Fibroblast of the aortic adventitia (primary cell): ENCODE data around the gene SEC31A. TPM values are rescaled to one million over a fixed set of nuclear protein-coding genes. Genes with fewer than 3 reads are reported as not detected.

Experiments used
- DNase-seq: peaks from one replicate; pipeline ENCODE4 v3.0.0-alpha.2; 2010; ENCODE audit warnings: low read depth
- H3K4me3 ChIP-seq: 2 replicates; pipeline ENCODE4 v1.5.1; 2011; ENCODE audit warnings: low read depth, mild to moderate bottlenecking, control low read depth, low read length, moderate library complexity
- total RNA-seq: library from RNA; depleted of rRNA; stranded (reverse); fragments of >200 nt; gene quantifications from 2 replicates; pipeline ENCODE4 v1.2.3, GENCODE V29; 2012; ENCODE audit warnings: low replicate concordance
- TF ChIP-seq, protein P1 (sequence below): IDR thresholded peaks from 2 replicates; pipeline ENCODE4 v1.5.1; 2011; ENCODE audit warnings: mild to moderate bottlenecking, low read length, control low read depth, inconsistent platforms; ENCODE audit not compliant: insufficient read depth

Gene SEC31A
- total RNA-seq, 1 donor: 392 TPM

DNA sequence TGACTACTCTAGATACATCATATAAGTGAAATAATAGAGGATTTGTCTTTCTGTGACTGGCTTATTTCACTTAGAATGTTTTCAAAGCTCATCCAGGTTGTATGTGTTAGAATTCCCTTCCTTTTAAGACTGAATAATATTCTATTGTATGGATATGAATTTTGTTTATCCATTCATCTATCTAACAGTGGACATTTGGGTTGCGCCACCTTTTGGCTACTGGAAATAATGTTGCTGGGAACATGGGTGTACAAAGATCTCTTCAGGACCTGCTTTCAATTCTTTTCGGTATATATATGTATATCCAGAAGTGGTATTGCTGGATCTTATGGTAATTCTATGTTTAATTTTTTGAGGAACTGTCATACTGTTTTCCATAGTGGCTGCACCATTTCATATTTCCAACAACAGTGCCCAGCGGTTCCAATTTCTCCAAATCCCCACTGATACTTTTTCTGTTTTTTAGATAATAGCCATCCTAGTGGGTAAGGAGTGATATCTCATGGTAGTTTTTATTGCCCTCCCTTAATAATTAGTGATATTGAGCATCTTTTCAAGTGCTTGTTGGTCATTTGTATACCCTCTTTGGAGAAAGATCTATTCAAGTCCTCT is 88.9 kb downstream of the SEC31A start:
- peak; percentile 60 for DNase-seq
- TF ChIP-seq, protein P1, sequence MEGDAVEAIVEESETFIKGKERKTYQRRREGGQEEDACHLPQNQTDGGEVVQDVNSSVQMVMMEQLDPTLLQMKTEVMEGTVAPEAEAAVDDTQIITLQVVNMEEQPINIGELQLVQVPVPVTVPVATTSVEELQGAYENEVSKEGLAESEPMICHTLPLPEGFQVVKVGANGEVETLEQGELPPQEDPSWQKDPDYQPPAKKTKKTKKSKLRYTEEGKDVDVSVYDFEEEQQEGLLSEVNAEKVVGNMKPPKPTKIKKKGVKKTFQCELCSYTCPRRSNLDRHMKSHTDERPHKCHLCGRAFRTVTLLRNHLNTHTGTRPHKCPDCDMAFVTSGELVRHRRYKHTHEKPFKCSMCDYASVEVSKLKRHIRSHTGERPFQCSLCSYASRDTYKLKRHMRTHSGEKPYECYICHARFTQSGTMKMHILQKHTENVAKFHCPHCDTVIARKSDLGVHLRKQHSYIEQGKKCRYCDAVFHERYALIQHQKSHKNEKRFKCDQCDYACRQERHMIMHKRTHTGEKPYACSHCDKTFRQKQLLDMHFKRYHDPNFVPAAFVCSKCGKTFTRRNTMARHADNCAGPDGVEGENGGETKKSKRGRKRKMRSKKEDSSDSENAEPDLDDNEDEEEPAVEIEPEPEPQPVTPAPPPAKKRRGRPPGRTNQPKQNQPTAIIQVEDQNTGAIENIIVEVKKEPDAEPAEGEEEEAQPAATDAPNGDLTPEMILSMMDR: peak; percentile 61
- H3K4me3 ChIP-seq: no peak overlapping the region

DNA sequence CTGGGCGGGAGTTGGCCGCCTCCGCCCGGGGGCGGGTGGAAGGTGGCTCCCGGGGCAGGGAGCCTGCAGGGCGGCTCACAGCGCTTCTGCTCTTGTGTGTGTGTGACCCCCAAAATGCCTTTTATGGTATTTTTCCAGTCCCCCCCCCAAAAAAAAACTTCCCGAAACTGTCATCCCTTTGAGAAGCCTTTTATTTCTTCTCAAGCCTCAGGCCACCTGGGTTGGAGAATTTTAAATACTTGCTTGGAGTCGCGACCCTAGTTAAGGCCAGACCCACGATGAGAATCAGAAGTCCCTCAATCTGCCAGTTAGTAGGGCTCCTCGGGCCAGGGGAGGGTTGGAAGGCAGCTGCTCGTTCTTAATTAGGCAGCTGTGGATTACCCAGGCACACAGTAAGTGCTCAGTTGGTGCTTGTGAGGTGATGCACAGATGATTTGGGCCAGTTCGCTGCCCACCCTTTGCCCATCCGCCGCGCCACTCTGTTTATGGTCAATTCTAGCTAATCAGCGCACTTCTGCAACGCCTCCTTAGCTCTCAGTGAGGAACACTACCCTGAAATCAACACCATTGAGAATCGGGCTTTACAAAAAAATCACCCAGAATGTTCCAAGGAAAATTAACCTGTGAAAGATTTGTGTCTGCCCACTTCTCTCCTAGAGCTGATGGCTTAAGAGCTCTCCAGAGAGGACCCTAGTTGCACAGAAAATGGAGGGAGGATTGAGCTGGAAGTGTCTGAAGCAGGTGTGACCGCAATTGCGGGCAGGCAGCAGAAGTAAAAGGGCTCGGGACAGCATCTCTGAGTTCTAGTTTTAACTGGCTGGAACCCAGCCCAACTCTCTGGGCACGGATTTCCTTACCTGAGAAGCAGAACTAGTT is 91.7 kb downstream of the SEC31A start:
- DNase-seq: peak; percentile 17
- TF ChIP-seq, protein P1: no peak
- H3K4me3 ChIP-seq: peak overlapping the region; percentile 82

DNA sequence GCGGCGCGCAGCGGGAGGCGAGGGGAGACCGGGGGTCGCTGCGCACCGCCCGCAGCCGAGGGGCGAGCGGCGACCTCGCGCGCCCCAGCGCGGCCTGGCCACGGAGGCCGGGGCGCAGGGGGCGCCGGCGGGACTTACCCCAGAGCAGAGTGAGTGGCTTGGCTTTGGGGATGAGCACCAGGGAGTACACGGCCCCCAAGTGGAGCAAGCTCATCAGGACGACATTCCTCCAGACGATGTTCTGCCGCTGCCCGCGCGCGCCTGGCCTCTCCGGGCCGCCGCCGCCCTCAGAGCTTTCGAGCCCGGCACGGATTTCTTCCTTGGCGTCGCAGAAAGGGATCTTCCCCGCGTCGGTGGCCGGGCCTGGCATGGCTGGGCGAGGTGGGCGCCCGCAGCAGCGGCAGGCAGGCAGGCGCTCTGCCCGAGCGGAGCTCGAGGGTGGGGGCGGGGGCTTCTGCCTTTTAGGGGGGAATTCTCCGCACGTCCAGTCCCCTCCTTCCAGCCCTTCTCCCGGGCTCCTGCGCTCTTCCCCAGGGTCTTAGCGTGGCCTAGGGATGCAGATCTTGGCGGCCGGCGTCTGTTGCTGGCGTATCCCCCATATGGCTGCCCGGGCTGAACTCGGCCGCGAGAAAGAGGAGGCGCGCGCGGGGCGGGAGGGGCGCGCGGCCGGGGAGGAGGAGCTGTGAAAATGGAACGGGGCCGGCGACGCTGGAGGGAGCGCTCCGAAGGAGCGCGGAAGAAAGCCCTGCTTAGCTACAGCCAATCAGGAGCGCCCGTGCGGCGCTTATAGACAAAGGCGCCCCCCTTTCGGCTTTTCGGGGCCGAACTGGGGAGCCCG is 92.6 kb downstream of the SEC31A start, which contains the start of gene SCD5:
Gene SCD5, minus strand, starts transcription at position 629 of the 838 bp plus-strand sequence. Its CDS starts 259 bp downstream, at position 370.
- TF ChIP-seq, protein P1: no peak
- H3K4me3 ChIP-seq: peak within 1 kb of the TSS; percentile 82
- peak; percentile 86 for DNase-seq

DNA sequence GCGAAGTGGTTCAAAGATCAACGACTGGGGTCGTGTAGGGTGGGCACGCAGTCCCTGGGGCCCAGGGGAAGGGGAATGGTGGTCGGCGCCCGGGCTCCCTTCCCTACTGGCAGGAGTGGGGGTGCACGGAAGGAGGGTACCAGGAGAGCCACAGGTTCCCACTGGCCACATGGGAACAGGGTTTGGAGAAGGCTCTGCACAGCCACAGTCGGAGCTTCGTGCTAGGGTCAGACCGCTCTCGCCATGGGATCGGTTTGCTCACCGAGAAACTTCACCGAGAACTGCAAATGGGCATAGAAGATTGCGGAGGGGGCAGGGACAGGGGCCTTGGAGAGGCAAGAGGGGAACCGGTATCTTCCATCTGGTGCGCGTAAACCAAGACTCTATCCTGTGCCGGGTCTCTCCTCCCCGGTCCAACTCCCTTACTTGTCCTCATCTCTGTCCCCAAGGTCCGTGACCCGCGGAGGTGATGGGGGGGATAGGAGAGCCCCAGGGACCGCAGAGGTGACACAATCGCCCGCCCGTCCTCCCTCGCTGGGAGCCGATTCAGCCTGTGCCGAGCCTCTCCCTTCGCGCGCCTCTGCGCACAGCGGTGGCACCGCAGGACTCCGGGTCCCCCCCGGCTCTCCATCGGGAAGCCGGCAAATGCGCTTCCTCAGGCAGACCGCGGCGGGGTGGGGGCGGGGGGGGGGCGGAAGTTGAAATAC is 93.4 kb downstream of the SEC31A start:
- peak overlapping the region; percentile 82 for H3K4me3 ChIP-seq
- peak; percentile 31 for DNase-seq
- TF ChIP-seq, protein P1: no peak

DNA sequence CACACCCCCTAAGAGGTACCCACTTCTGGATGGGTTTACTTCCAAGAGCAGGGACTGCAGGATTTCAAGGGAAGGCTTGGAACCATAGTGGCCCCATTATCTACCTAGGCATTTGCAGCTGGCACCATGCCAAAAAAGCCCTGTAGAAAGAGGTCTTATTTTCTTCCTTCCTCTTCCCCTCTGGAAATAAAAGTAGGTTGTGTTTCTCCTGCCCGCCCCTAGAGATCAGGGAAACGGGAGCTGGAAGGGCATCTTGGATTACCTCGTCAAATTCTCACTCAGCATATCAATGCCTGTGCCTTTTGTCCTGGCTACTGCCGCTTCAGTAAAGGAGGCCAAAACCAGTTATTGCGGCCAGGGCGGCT is 93.9 kb downstream of the SEC31A start:
- H3K4me3 ChIP-seq: peak overlapping the region; percentile 82
- TF ChIP-seq, protein P1: no peak
- no peak for DNase-seq
